Mesenchymal stem cell (in vitro differentiated cells and primary cell): Measurements from ENCODE around the gene CDK6.

Experiments used
- DNase-seq: peaks from one replicate; pipeline ENCODE4 v3.0.0-alpha.2; 2013
- H2AFZ ChIP-seq: one replicate; pipeline ENCODE4 v1.6.1; 2013; ENCODE audit warnings: low read depth, mild to moderate bottlenecking, control low read depth, inconsistent platforms, low read length, moderate library complexity
- H2AK5ac ChIP-seq: 2 replicates; pipeline ENCODE4 v1.6.1; 2013; ENCODE audit warnings: low read length, moderate library complexity, mild to moderate bottlenecking, inconsistent platforms; ENCODE audit not compliant: severe bottlenecking
- H2BK120ac ChIP-seq: one replicate; pipeline ENCODE4 v1.6.1; 2013; ENCODE audit warnings: low read depth, mild to moderate bottlenecking, inconsistent platforms, low read length, moderate library complexity
- H2BK12ac ChIP-seq, 2 experiments: one replicate each; pipeline ENCODE4 v1.6.1; 2013; ENCODE audit warnings: inconsistent platforms in 2 of 2, low read length in 2 of 2, mild to moderate bottlenecking in 2 of 2, moderate library complexity in 2 of 2, control low read depth in 1 of 2
- H2BK15ac ChIP-seq: one replicate; pipeline ENCODE4 v1.6.1; 2013; ENCODE audit warnings: mild to moderate bottlenecking, low read depth, inconsistent platforms; ENCODE audit not compliant: poor library complexity, severe bottlenecking
- H2BK5ac ChIP-seq: 2 replicates; pipeline ENCODE4 v1.6.1; 2013; ENCODE audit warnings: low read depth, mild to moderate bottlenecking, low read length, control low read depth, inconsistent platforms; ENCODE audit not compliant: poor library complexity, severe bottlenecking
- H3K14ac ChIP-seq, 2 experiments: one replicate each; pipeline ENCODE4 v1.6.1; 2013; ENCODE audit warnings: inconsistent platforms in 2 of 2, low read length in 2 of 2, control low read depth in 1 of 2, mild to moderate bottlenecking in 1 of 2, moderate library complexity in 1 of 2
- H3K18ac ChIP-seq, 2 experiments: one replicate each; pipeline ENCODE4 v1.6.1; 2013; ENCODE audit warnings: inconsistent platforms in 2 of 2, low read length in 2 of 2, control low read depth in 1 of 2, low read depth in 1 of 2, mild to moderate bottlenecking in 1 of 2
- H3K23ac ChIP-seq, 2 experiments: one replicate each; pipeline ENCODE4 v1.6.1; 2013; ENCODE audit warnings: inconsistent platforms in 2 of 2, low read length in 2 of 2, mild to moderate bottlenecking in 2 of 2, moderate library complexity in 2 of 2, control low read depth in 1 of 2
- H3K27ac ChIP-seq: 2 replicates; pipeline ENCODE4 v1.5.1; 2013; ENCODE audit warnings: mild to moderate bottlenecking, moderate library complexity, low read length, control low read depth, inconsistent platforms; ENCODE audit not compliant: poor library complexity, severe bottlenecking
- H3K27me3 ChIP-seq, 2 experiments: 2 replicates each; pipeline versions ENCODE4 v1.6.1 to v1.7.0; 2013; ENCODE audit warnings: low read length in 2 of 2, mild to moderate bottlenecking in 2 of 2, moderate library complexity in 2 of 2, control low read depth in 1 of 2, inconsistent platforms in 1 of 2; ENCODE audit not compliant: control insufficient read depth in 1 of 2, insufficient read depth in 1 of 2
- H3K36me3 ChIP-seq, 2 experiments: 2 replicates each; pipeline versions ENCODE4 v1.6.1 to v1.7.0; 2013; ENCODE audit warnings: low read length in 2 of 2, control low read depth in 1 of 2, inconsistent platforms in 1 of 2, low read depth in 1 of 2, mild to moderate bottlenecking in 1 of 2; ENCODE audit not compliant: insufficient read depth in 2 of 2, control insufficient read depth in 1 of 2
- H3K4ac ChIP-seq, 2 experiments: one replicate each; pipeline ENCODE4 v1.6.1; 2013; ENCODE audit warnings: inconsistent platforms in 2 of 2, low read length in 2 of 2, mild to moderate bottlenecking in 2 of 2, moderate library complexity in 2 of 2, control low read depth in 1 of 2, low read depth in 1 of 2
- H3K4me1 ChIP-seq: 2 replicates; pipeline ENCODE4 v1.6.1; 2013; ENCODE audit warnings: low read depth, low read length, control low read depth; ENCODE audit not compliant: control insufficient read depth, insufficient read depth
- H3K4me2 ChIP-seq: 2 replicates; pipeline ENCODE4 v1.6.1; 2013; ENCODE audit warnings: low read length, mild to moderate bottlenecking, inconsistent platforms; ENCODE audit not compliant: poor library complexity, severe bottlenecking
- H3K4me3 ChIP-seq, 2 experiments: 2 replicates each; pipeline versions ENCODE4 v1.5.1 to v1.7.0; 2013; ENCODE audit warnings: low read length in 2 of 2, mild to moderate bottlenecking in 2 of 2, control low read depth in 1 of 2, low read depth in 1 of 2; ENCODE audit not compliant: insufficient read depth in 1 of 2
- H3K79me1 ChIP-seq: replicated peaks from 2 replicates; pipeline ENCODE4 v1.6.1; 2013; ENCODE audit warnings: mild to moderate bottlenecking, control low read depth, low read length, inconsistent platforms; ENCODE audit not compliant: poor library complexity, severe bottlenecking
- H3K9ac ChIP-seq: 2 replicates; pipeline ENCODE4 v1.7.0; 2013; ENCODE audit warnings: mild to moderate bottlenecking, low read length, moderate library complexity
- H3K9me3 ChIP-seq: 2 replicates; pipeline ENCODE4 v1.7.0; 2013; ENCODE audit warnings: mild to moderate bottlenecking, low read length; ENCODE audit not compliant: control insufficient read depth
- H4K8ac ChIP-seq: one replicate; pipeline ENCODE4 v1.6.1; 2013; ENCODE audit warnings: inconsistent platforms, mild to moderate bottlenecking, low read length, moderate library complexity
- H4K91ac ChIP-seq: one replicate; pipeline ENCODE4 v1.6.1; 2013; ENCODE audit warnings: mild to moderate bottlenecking, low read length, inconsistent platforms
- WGBS: methylation state at CpG from one replicate; pipeline ENCODE4 v1.1.7; 2013; ENCODE audit warnings: mixed read lengths; 5-methylcytosine and 5-hydroxymethylcytosine counted together

The CDK6 gene

GRCh38 chr7:92806496-92806895 lies 29.9 kb downstream of the CDK6 start:
- Histone ChIP-seq H2BK15ac (no peak overlapping the region), H3K4me1 (peaks cover 4% of the 10 kb centered on the region), H2AK5ac (no peak overlapping the region), H2BK12ac (no peak overlapping the region), H3K36me3 (peaks cover 0 to 2% of the 10 kb centered on the region in 2 experiments), H3K9ac (no peak overlapping the region), H2AFZ (no peak overlapping the region), H3K79me1 (peaks cover 4% of the 10 kb centered on the region), H3K4me3 (no peak overlapping the region), H2BK5ac (no peak overlapping the region), H2BK120ac (no peak overlapping the region), H3K27ac (no peak overlapping the region), H3K23ac (no peak overlapping the region), H3K4ac (no peak overlapping the region), H4K91ac (no peak overlapping the region), H3K18ac (no peak overlapping the region), H3K9me3 (no peaks in the 10 kb centered on the region), H3K4me2 (no peak overlapping the region), H4K8ac (no peak overlapping the region), H3K14ac (no peak overlapping the region), H3K27me3 (no peaks in the 10 kb centered on the region)
- DNase-seq: no peak
- 99% methylated on average over 5 of the region's 6 CpGs for WGBS

- H3K79me1 ChIP-seq: peaks cover 4% of the 10 kb centered on the region
- peaks cover 2 to 4% of the 10 kb centered on the region in 2 experiments for H3K36me3 ChIP-seq
- H3K4me3 ChIP-seq: no peak overlapping the region
- 73% methylated on average over 3 of the region's 4 CpGs for WGBS
- H3K4ac ChIP-seq: no peak overlapping the region
- no peak overlapping the region for H2AFZ ChIP-seq
- no peaks in the 10 kb centered on the region for H3K9me3 ChIP-seq
- H3K4me1 ChIP-seq: peaks cover 3% of the 10 kb centered on the region
- H3K9ac ChIP-seq: no peak overlapping the region
- no peak overlapping the region for H2AK5ac ChIP-seq
- no peak overlapping the region for H3K14ac ChIP-seq
- H4K91ac ChIP-seq: no peak overlapping the region
- DNase-seq: no peak
- no peaks in the 10 kb centered on the region for H3K27me3 ChIP-seq
- no peak overlapping the region for H3K23ac ChIP-seq
- H2BK15ac ChIP-seq: no peak overlapping the region
- H3K4me2 ChIP-seq: no peak overlapping the region
- no peak overlapping the region for H3K18ac ChIP-seq
- no peak overlapping the region for H3K27ac ChIP-seq
- no peak overlapping the region for H2BK5ac ChIP-seq
- H2BK12ac ChIP-seq: no peak overlapping the region
- no peak overlapping the region for H2BK120ac ChIP-seq
- H4K8ac ChIP-seq: no peak overlapping the region
Measured at GRCh38 chr7:92802406-92802805, 34.0 kb downstream of the CDK6 start.

- no peak for DNase-seq
- no peaks in the 10 kb centered on the region for H3K27me3 ChIP-seq
- H2BK120ac ChIP-seq: peak overlapping the region; percentile 15
- H3K27ac ChIP-seq: no peak overlapping the region
- H3K14ac ChIP-seq: no peak overlapping the region
- no peak overlapping the region for H3K18ac ChIP-seq
- no peak overlapping the region for H3K4me3 ChIP-seq
- H2BK15ac ChIP-seq: no peak overlapping the region
- peak overlapping the region in 1 of 2 experiments; percentile 59 for H2BK12ac ChIP-seq
- no peak overlapping the region for H3K23ac ChIP-seq
- H2BK5ac ChIP-seq: no peak overlapping the region
- H2AK5ac ChIP-seq: no peak overlapping the region
- no peak overlapping the region for H2AFZ ChIP-seq
- no peaks in the 10 kb centered on the region for H3K9me3 ChIP-seq
- over 99% methylated on average over 3 of the region's 3 CpGs for WGBS
- peaks cover 1% of the 10 kb centered on the region for H3K4me1 ChIP-seq
- peaks cover 3% of the 10 kb centered on the region for H3K79me1 ChIP-seq
- H4K8ac ChIP-seq: no peak overlapping the region
- H4K91ac ChIP-seq: no peak overlapping the region
- H3K4me2 ChIP-seq: no peak overlapping the region
- no peak overlapping the region for H3K9ac ChIP-seq
- peaks cover 2 to 4% of the 10 kb centered on the region in 2 experiments for H3K36me3 ChIP-seq
- no peak overlapping the region for H3K4ac ChIP-seq
Measured at GRCh38 chr7:92799446-92800211, 36.7 kb downstream of the CDK6 start.

DNA sequence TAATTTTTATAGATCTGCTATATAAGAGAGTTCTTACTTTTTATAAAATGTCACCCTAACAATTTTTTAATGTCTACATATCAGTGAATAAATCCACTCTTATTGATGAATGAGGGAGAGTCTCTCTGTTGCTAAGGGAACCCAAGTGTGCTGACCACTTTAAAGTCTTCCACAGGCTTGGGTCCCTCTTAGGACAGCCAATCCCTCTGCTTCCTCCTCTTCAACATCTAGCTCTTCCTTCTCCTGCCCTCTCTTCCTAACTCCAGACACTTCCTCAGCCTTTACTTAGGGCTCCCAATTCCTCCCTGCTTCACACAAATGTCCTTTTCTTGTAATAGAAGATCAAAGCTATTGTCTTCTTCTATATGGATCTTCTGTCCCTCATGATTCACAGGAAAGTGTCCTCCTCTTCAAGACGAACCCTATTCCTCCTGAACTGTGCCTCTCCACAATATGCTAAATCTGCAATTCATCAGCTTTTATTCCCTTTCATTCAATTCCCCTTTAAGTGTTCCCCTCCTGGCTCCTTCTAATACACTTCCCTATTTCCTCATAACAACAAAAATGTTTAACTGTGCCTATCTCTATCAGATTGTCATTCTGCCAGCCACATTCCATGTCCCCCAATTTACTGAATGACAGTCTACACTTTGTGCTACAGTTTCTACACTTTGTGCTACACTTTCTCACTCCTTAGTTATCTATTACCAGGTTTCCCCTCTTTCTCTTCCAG lies 37.7 kb downstream of the CDK6 start:
- H3K18ac ChIP-seq: no peak overlapping the region
- no peak overlapping the region for H3K9ac ChIP-seq
- H2BK5ac ChIP-seq: no peak overlapping the region
- H2AK5ac ChIP-seq: no peak overlapping the region
- no peaks in the 10 kb centered on the region for H3K27me3 ChIP-seq
- DNase-seq: no peak
- H2BK120ac ChIP-seq: no peak overlapping the region
- no peak overlapping the region for H2BK12ac ChIP-seq
- no peak overlapping the region for H3K4me3 ChIP-seq
- H2AFZ ChIP-seq: no peak overlapping the region
- 86% methylated on average over 1 of the region's 1 CpG for WGBS
- peaks cover 6% of the 10 kb centered on the region for H3K79me1 ChIP-seq
- H3K14ac ChIP-seq: no peak overlapping the region
- no peak overlapping the region for H3K4me2 ChIP-seq
- no peak overlapping the region for H2BK15ac ChIP-seq
- H3K27ac ChIP-seq: no peak overlapping the region
- no peak overlapping the region for H4K91ac ChIP-seq
- H3K4me1 ChIP-seq: peaks cover 4% of the 10 kb centered on the region
- H3K36me3 ChIP-seq: peaks cover 2 to 4% of the 10 kb centered on the region in 2 experiments
- no peak overlapping the region for H3K4ac ChIP-seq
- H3K23ac ChIP-seq: no peak overlapping the region
- H4K8ac ChIP-seq: no peak overlapping the region
- H3K9me3 ChIP-seq: no peaks in the 10 kb centered on the region
